Stimulated activated naive B cell treated with anti-CD40 and anti-IgM and Interleukin-4, amounts not matched to agents 10 μg/mL and 1 μg/mL and 100 μg/mL, for 72 hours (primary cell): ENCODE measurements around the gene AKR1C4.
"Not testable (repeated sequence)": the region's sequence is repeated elsewhere in the genome, so short reads cannot be mapped to it uniquely, and the experiment has no call there.

Experiments
- ATAC-seq, 2 donors: fragments of 150-1000 bp; cut with Tn5 transposase; replicated peaks; 2 replicates each; pipeline ENCODE4 v1.10.0; 2021; ENCODE audit warnings: moderate library complexity in 1 of 2
- DNase-seq: peaks from one replicate; pipeline ENCODE4 v3.0.0; 2021
- H3K27ac Mint-ChIP-seq: one replicate; pipeline ENCODE4 v1.8.0; 2022; ENCODE audit warnings: mild to moderate bottlenecking, mixed read lengths
- H3K27me3 Mint-ChIP-seq, 2 donors: one replicate each; pipeline ENCODE4 v1.8.0; 2022; ENCODE audit warnings: mixed read lengths in 2 of 2
- H3K36me3 Mint-ChIP-seq, 2 donors: one replicate each; pipeline ENCODE4 v1.8.0; 2022; ENCODE audit warnings: mixed read lengths in 2 of 2, mild to moderate bottlenecking in 1 of 2
- H3K4me1 Mint-ChIP-seq, 2 donors: one replicate each; pipeline ENCODE4 v1.8.0; 2022; ENCODE audit warnings: mixed read lengths in 2 of 2, mild to moderate bottlenecking in 1 of 2
- H3K4me3 Mint-ChIP-seq, 2 donors: one replicate each; pipeline ENCODE4 v1.8.0; 2022; ENCODE audit warnings: mild to moderate bottlenecking in 2 of 2, mixed read lengths in 2 of 2, moderate library complexity in 1 of 2
- H3K9me3 Mint-ChIP-seq, 2 donors: one replicate each; pipeline ENCODE4 v1.8.0; 2022; ENCODE audit warnings: mixed read lengths in 2 of 2, mild to moderate bottlenecking in 1 of 2

The AKR1C4 gene

DNA sequence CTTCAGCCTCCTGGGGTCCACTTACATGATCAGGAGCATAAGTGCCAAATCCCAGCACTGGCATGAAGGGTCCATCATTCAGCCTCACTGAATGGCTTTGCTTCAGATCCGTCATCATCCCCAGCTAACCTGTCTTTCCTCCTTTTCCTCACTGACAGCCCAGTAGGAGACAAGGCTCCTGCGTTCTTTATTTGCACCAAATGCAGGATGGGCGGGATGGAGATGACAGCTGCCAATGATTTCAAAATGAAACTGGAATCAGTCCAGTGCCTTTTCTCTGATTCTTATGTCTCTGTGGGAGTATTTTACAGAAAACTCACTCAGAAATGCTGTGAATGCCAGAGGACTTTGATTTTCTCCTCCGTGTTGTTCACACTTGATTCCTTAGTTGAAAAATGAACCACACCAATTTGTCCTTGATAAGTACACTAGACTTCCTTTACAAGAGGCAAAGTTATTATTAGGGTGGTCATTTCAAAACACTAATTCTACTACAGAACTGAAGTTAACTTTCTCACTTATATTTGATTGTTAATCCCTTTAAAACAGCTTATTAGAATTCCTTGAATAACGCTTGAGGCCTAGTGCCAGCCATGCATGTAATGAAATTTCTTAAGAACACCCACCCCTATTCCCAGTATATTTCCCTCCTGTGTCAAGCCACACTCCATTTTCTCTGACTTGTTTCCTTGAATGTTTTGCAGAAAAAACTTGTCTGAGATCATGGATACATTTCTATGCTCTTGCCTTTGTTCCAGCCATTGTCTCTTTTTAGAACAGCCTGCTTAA is 11.5 kb upstream of the AKR1C4 start, which contains the start of gene AKR1C8:
Gene AKR1C8 (minus strand): TSS at position 164 of the 789 bp plus-strand sequence. CDS start 46 bp downstream, at position 118.
- ATAC-seq (no peak), DNase-seq (no peak)
- Mint-ChIP-seq H3K27ac (no peak within 1 kb of the TSS), H3K9me3 (no peaks in the 10 kb centered on the region), H3K4me3 (no peak within 1 kb of the TSS), H3K4me1 (no peaks in the 10 kb centered on the region), H3K36me3 (no peaks in the 10 kb centered on the region), H3K27me3 (no peaks in the 10 kb centered on the region)

DNA sequence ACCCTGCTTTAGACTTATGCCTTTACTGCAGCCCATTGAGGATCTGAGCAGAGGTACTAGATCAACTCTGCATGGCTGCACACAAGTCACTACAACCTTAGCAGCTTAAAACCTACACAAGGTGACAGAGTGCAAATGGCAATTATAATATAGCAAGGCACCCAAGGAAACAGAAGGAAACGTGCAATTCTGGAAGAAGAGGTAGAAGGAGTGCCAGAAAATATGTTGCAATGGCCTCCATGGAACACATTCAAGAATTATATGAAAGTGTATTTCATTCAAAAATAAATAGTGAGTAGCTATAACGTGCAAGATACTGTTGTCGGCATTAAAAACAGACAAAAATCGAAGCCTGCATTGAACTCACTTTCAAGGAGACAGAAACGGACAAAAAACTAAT is 8.8 kb upstream of the AKR1C4 start:
- no peak overlapping the region for H3K27ac Mint-ChIP-seq
- ATAC-seq (no peak), DNase-seq (no peak)
- H3K36me3 Mint-ChIP-seq: no peaks in the 10 kb centered on the region
- no peak overlapping the region for H3K4me3 Mint-ChIP-seq
- H3K9me3 Mint-ChIP-seq: no peaks in the 10 kb centered on the region
- H3K4me1 Mint-ChIP-seq: no peaks in the 10 kb centered on the region
- H3K27me3 Mint-ChIP-seq: no peaks in the 10 kb centered on the region

GRCh38 chr10:5188358-5188757 is 8.3 kb upstream of the AKR1C4 start:
- DNase-seq: no peak
- H3K9me3 Mint-ChIP-seq: no peaks in the 10 kb centered on the region
- H3K36me3 Mint-ChIP-seq: no peaks in the 10 kb centered on the region
- H3K27me3 Mint-ChIP-seq: no peaks in the 10 kb centered on the region
- H3K4me3 Mint-ChIP-seq: no peak overlapping the region
- no peaks in the 10 kb centered on the region for H3K4me1 Mint-ChIP-seq
- ATAC-seq: no peak
- no peak overlapping the region for H3K27ac Mint-ChIP-seq

GRCh38 chr10:5194431-5194830 is 2.2 kb upstream of the AKR1C4 start:
- DNase-seq (no peak), ATAC-seq (no peak)
- Mint-ChIP-seq H3K4me3 (no peak overlapping the region), H3K4me1 (no peaks in the 10 kb centered on the region), H3K9me3 (no peaks in the 10 kb centered on the region), H3K27ac (no peak overlapping the region), H3K27me3 (peaks cover 0 to 2% of the 10 kb centered on the region in 2 donors), H3K36me3 (no peaks in the 10 kb centered on the region)

DNA sequence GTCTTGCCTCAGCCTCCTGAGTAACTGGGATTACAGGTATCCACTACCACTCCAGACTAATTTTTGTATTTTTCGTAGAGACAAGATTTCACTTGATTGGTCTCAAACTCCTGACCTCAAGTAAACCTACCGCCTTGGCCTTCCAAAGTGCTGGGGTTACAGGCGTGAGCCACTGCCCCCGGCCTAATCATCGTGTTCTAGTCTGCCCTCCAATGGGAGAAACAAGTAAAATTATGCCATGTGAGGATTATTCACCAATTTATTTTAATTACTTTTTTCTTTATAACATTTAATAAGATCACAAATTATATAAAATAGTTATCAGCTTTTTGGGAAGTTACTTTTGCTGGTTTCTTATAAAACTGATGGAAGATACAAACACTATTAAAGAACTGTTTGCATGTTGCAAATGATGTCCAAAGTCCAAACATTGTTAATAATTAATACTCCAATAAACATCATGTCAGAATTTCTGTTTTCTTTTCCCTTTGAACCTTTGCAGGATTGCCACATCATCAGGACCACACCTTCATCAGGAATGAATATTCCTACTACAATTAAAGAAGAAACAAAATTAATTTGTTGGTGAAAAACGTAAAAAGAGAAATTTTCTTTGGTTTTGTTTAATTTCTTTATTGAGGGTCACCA is 786 bp upstream of the AKR1C4 start:
- peaks cover 0 to 6% of the 10 kb centered on the region in 2 donors for H3K27me3 Mint-ChIP-seq
- DNase-seq: no peak
- H3K36me3 Mint-ChIP-seq: no peaks in the 10 kb centered on the region
- H3K27ac Mint-ChIP-seq: no peak overlapping the region
- H3K4me3 Mint-ChIP-seq: no peak overlapping the region
- H3K9me3 Mint-ChIP-seq: peaks cover 0 to 2% of the 10 kb centered on the region in 2 donors
- no peak for ATAC-seq
- H3K4me1 Mint-ChIP-seq: no peaks in the 10 kb centered on the region

- H3K27me3 Mint-ChIP-seq: peaks cover 0 to 6% of the 10 kb centered on the region in 2 donors
- H3K9me3 Mint-ChIP-seq: peaks cover 6 to 10% of the 10 kb centered on the region in 2 donors
- H3K36me3 Mint-ChIP-seq: peaks cover 0 to 2% of the 10 kb centered on the region in 2 donors
- H3K27ac Mint-ChIP-seq: no peak overlapping the region
- H3K4me3 Mint-ChIP-seq: no peak overlapping the region
- ATAC-seq (no peak), DNase-seq (no peak)
- no peaks in the 10 kb centered on the region for H3K4me1 Mint-ChIP-seq
These were observed 1.7 kb downstream of the AKR1C4 start for GRCh38 chr10:5198386-5198785.

GRCh38 chr10:5199398-5199797 is 2.8 kb downstream of the AKR1C4 start:
- H3K9me3 Mint-ChIP-seq: peaks cover 6 to 10% of the 10 kb centered on the region in 2 donors
- DNase-seq (no peak), ATAC-seq (no peak)
- peaks cover 0 to 3% of the 10 kb centered on the region in 2 donors for H3K36me3 Mint-ChIP-seq
- no peak overlapping the region for H3K4me3 Mint-ChIP-seq
- H3K4me1 Mint-ChIP-seq: no peaks in the 10 kb centered on the region
- H3K27me3 Mint-ChIP-seq: peaks cover 0 to 6% of the 10 kb centered on the region in 2 donors
- no peak overlapping the region for H3K27ac Mint-ChIP-seq

- H3K4me1 Mint-ChIP-seq: no peaks in the 10 kb centered on the region
- ATAC-seq: no peak
- H3K27ac Mint-ChIP-seq: no peak overlapping the region
- peaks cover 5 to 6% of the 10 kb centered on the region in 2 donors for H3K27me3 Mint-ChIP-seq
- DNase-seq: no peak
- no peak overlapping the region for H3K4me3 Mint-ChIP-seq
- peaks cover 12 to 15% of the 10 kb centered on the region in 2 donors for H3K9me3 Mint-ChIP-seq
- peaks cover 0 to 3% of the 10 kb centered on the region in 2 donors for H3K36me3 Mint-ChIP-seq
These were observed 10.2 kb downstream of the AKR1C4 start for GRCh38 chr10:5206799-5207198.

DNA sequence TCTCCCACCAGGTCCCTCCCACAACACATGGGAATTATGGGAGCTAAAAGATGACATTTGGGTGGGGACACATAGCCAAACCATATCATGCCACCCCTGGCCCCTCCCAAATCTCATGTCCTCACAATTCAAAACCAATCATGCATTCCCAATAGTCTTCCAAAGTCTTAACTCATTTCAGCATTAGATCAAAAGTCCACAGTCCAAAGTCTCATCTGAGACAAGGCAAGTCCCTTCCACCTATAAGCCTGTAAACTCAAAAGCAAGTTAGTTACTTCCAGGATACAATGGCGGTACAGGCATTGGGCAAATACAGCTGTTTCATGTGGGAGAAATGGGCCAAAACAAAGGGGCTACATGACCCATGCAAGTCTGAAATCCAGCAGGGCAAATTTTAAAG is 13.1 kb downstream of the AKR1C4 start:
- not testable (repeated sequence) for H3K4me3 Mint-ChIP-seq, H3K4me1 Mint-ChIP-seq, H3K27ac Mint-ChIP-seq, H3K36me3 Mint-ChIP-seq, DNase-seq, H3K27me3 Mint-ChIP-seq, ATAC-seq
- peaks cover 9 to 10% of the 10 kb centered on the region in 2 donors for H3K9me3 Mint-ChIP-seq

- H3K9me3 Mint-ChIP-seq: peaks cover 9 to 10% of the 10 kb centered on the region in 2 donors
- not testable (repeated sequence) for H3K27ac Mint-ChIP-seq, DNase-seq, H3K36me3 Mint-ChIP-seq, H3K27me3 Mint-ChIP-seq, ATAC-seq, H3K4me3 Mint-ChIP-seq, H3K4me1 Mint-ChIP-seq
These were observed 13.6 kb downstream of the AKR1C4 start for GRCh38 chr10:5210261-5210660.

GRCh38 chr10:5211696-5212536 is 15.3 kb downstream of the AKR1C4 start:
- Mint-ChIP-seq H3K4me3 (no peak overlapping the region), H3K36me3 (no peaks in the 10 kb centered on the region), H3K27me3 (peaks cover 0 to 5% of the 10 kb centered on the region in 2 donors), H3K4me1 (no peaks in the 10 kb centered on the region), H3K9me3 (peaks cover 9 to 10% of the 10 kb centered on the region in 2 donors), H3K27ac (no peak overlapping the region)
- no peak for ATAC-seq
- no peak for DNase-seq

GRCh38 chr10:5216801-5217200 is 20.2 kb downstream of the AKR1C4 start:
- no peak overlapping the region for H3K27ac Mint-ChIP-seq
- no peaks in the 10 kb centered on the region for H3K4me1 Mint-ChIP-seq
- H3K9me3 Mint-ChIP-seq: peaks cover 2 to 5% of the 10 kb centered on the region in 2 donors
- no peak for ATAC-seq
- no peak for DNase-seq
- H3K36me3 Mint-ChIP-seq: no peaks in the 10 kb centered on the region
- H3K27me3 Mint-ChIP-seq: peaks cover 0 to 5% of the 10 kb centered on the region in 2 donors
- H3K4me3 Mint-ChIP-seq: no peak overlapping the region

DNA sequence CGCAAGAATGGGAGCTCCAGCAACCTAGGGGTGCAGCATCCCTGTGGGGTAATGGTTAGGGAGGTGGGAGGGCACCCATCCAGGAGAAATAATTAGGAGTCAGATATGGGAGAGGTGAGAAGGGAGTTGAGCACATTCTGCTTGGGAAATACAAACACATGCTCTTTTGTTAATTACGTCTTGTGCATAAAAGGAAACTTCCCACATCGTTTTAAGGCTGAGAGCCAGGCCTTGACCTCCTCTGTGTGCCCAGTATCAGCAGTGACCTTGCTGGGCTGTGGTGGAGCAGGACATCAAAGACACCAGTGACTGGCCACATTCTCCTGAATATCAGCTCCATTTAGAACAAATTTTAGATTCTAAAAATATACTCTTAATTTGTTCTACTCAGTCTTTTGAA is 22.6 kb downstream of the AKR1C4 start:
- peaks cover 0 to 9% of the 10 kb centered on the region in 2 donors for H3K27me3 Mint-ChIP-seq
- no peak overlapping the region for H3K4me3 Mint-ChIP-seq
- no peaks in the 10 kb centered on the region for H3K4me1 Mint-ChIP-seq
- ATAC-seq (no peak), DNase-seq (no peak)
- no peak overlapping the region for H3K27ac Mint-ChIP-seq
- H3K9me3 Mint-ChIP-seq: peaks cover 0 to 5% of the 10 kb centered on the region in 2 donors
- H3K36me3 Mint-ChIP-seq: no peaks in the 10 kb centered on the region

DNA sequence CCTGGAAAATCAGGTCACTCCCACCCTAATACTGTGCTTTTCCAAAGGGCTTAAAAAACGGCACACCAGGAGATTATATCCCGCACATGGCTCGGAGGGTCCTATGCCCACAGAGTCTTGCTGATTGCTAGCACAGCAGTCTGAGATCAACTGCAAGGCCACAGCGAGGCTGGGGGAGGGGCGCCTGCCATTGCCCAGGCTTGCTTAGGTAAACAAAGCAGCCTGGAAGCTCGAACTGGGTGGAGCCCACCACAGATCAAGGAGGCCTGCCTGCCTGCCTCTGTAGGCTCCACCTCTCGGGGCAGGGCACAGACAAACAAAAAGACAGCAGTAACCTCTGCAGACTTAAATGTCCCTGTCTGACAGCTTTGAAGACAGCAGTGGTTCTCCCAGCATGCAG is 26.3 kb downstream of the AKR1C4 start:
- H3K4me1 Mint-ChIP-seq, DNase-seq, H3K36me3 Mint-ChIP-seq, H3K4me3 Mint-ChIP-seq, H3K27me3 Mint-ChIP-seq, ATAC-seq, H3K27ac Mint-ChIP-seq, H3K9me3 Mint-ChIP-seq: not testable (repeated sequence)
